ENCODE measurements around the gene SLC9A5. TPM values are rescaled to one million over a fixed set of nuclear protein-coding genes. Genes with fewer than 3 reads are reported as not detected.
A peak's percentile ranks its signal among the peaks of the same experiment; 100 is the strongest.

Gene SLC9A5
- polyA plus RNA-seq, 1 donor from 2014 or later, result 0.75 TPM

- Mint-ChIP-seq H3K9me3 (no peaks in the 10 kb centered on the region), H3K27me3 (no peaks in the 10 kb centered on the region), H3K4me1 (peaks cover 5 to 16% (median 13%) of the 10 kb centered on the region in 3 donors), H3K36me3 (peaks cover 6% of the 10 kb centered on the region), H3K4me3 (peak overlapping the region in 2 of 4 donors; percentile 13 to 96), H3K27ac (peak overlapping the region in 1 of 3 donors; percentile 30)
Observed at GRCh38 chr16:67229906-67230808, 18.6 kb upstream of the SLC9A5 start.

DNA sequence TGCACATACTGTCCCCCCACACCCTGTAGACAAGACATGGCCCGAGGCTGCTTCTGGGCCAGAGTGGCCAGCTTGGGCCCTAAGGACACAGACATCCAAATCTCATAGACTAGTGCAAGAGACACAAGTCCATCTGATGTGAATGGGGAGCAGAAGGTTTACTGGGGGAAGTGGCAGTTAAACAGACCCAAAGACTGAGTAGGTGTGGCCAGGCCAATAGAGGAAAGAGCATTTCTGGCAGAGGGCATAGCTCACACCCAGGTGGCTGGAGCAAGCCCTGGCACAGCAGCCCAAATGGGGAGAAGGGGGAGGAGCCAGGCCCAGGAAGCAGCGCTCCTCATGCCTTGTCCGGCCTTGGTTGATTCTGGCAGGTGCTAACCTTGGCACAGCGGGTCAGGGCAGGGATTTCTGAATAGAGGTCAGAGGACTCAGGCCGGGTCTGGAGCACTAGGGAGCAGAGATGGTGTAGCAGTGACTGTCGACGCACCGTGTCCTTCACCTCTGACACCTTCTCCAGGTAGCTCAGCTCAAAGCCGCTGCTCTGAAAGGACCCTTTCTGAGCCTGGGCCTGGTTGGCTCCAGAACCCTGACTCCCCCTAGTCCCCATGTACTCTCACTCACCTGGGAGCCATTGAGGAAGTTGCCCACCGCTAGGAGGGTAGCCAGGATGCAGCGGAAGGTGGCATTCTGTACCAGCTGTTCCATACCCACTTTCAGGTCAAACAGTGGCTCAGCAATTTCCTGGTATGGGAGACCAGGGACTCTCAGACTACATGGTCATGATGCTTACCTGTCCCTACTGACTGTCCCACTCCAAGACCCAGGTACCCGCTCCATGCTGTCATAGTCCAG, 17.7 kb upstream of the SLC9A5 start:
- Mint-ChIP-seq H3K27ac (peak overlapping the region in 1 of 3 donors; percentile 30), H3K9me3 (no peaks in the 10 kb centered on the region), H3K4me1 (peaks cover 5 to 14% (median 9%) of the 10 kb centered on the region in 3 donors), H3K36me3 (peaks cover 5% of the 10 kb centered on the region), H3K4me3 (no peak overlapping the region), H3K27me3 (no peaks in the 10 kb centered on the region)

- no peaks in the 10 kb centered on the region for H3K9me3 Mint-ChIP-seq
- peak overlapping the region in 1 of 3 donors; percentile 51 for H3K27ac Mint-ChIP-seq
- no peak overlapping the region for H3K4me3 Mint-ChIP-seq
- H3K36me3 Mint-ChIP-seq, result peaks cover 6% of the 10 kb centered on the region
- no peaks in the 10 kb centered on the region for H3K27me3 Mint-ChIP-seq
- no peaks in the 10 kb centered on the region for H3K4me1 Mint-ChIP-seq
Observed at GRCh38 chr16:67233596-67233995, 15.2 kb upstream of the SLC9A5 start.

- Mint-ChIP-seq H3K4me1 (no peaks in the 10 kb centered on the region), H3K36me3 (peaks cover 6% of the 10 kb centered on the region), H3K27me3 (no peaks in the 10 kb centered on the region), H3K4me3 (no peak overlapping the region), H3K27ac (no peak overlapping the region), H3K9me3 (no peaks in the 10 kb centered on the region)
Observed at GRCh38 chr16:67234180-67234597, 14.6 kb upstream of the SLC9A5 start.

DNA sequence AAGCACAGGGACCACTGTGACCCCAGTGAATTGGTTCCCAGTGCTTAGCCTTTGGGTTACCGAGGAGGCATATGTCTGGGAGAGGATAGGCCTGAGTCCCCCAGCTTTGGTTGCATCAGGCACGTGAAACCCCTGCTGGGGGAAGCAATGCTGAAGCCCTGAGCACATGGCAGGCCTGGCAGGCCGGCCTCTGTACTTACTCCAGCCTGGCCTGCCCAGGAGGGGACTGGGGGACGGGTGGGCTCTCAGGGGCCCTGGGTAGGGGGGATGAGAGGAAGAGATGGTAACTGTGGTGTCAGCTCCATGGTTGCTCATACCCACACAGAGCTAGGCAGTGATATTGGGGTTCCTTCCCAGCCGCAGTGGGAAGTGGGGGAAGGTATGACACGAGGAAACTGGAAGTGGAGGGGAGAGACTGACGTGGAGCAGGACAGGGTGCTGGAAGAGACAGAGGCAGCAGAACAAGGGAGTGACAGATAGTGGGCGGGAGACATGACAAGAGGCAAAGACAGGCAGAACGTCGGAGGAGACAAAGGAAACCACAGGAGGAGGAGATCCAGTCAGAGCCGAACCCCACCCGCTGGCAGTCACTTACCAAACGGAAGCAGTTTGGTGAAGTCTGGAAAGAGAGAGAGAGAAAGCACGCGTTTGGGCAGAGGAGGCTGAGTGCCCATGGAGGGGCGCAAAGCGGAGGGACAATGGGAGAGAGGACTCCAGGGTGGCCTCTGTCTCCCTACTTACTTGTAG, 12.8 kb upstream of the SLC9A5 start:
- Mint-ChIP-seq H3K4me3 (peak overlapping the region in 1 of 4 donors; percentile 68), H3K9me3 (no peaks in the 10 kb centered on the region), H3K27me3 (no peaks in the 10 kb centered on the region), H3K27ac (peak overlapping the region in 1 of 3 donors; percentile 89), H3K4me1 (no peaks in the 10 kb centered on the region), H3K36me3 (peaks cover 4% of the 10 kb centered on the region)

DNA sequence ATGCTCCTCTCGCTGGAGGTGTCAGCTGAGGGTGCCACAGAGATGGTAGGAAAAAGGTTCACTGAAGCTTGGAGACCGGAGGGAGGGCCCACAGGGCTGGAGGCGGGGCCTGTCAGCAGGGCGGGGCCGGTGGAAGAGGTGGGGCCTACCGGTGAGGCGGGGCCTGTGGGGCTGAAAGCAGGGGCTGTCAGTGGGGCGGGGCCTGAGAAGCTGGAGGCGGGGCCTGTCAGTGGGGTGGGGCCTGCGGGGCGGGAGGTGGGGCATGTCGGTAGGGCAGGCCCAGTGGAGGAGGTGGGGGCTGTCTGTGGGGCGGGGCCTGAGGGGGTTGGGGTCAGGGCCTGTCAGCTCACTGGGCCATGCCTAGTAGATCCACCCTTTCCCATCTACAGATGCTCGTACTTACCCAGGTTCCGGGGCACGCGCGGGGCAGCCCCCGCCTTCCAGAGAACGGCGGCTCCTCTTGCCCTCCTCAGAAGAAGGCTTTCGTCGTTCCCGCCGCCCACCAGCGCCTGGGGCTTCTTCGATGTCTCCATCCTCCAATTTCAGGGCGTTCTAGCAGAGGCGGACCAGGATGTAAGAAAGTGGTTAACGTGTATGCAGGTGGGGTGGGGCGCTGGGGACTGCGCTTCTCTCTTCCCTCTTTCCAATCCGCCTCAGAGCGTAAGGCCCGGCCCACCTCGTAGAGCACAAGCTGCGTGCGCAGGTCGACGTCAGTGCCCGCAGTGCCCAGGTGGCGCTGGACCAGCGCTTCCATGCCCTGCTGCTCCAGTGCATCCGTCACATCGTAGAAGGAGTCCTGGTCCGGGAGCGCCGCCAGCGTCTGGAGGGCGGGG, 12.0 kb upstream of the SLC9A5 start:
- peaks cover 4% of the 10 kb centered on the region for H3K36me3 Mint-ChIP-seq
- no peaks in the 10 kb centered on the region for H3K9me3 Mint-ChIP-seq
- H3K27ac Mint-ChIP-seq, result peak overlapping the region in 1 of 3 donors; percentile 89
- H3K4me3 Mint-ChIP-seq, result no peak overlapping the region
- H3K27me3 Mint-ChIP-seq, result no peaks in the 10 kb centered on the region
- H3K4me1 Mint-ChIP-seq, result peaks cover 0 to 3% (median 0%) of the 10 kb centered on the region in 3 donors

- Mint-ChIP-seq H3K27ac (peak overlapping the region in 1 of 3 donors; percentile 35), H3K4me3 (no peak overlapping the region), H3K4me1 (peaks cover 0 to 3% (median 2%) of the 10 kb centered on the region in 3 donors), H3K36me3 (peaks cover 4% of the 10 kb centered on the region), H3K27me3 (no peaks in the 10 kb centered on the region), H3K9me3 (no peaks in the 10 kb centered on the region)
Observed at GRCh38 chr16:67237396-67238277, 11.1 kb upstream of the SLC9A5 start.

- Mint-ChIP-seq H3K4me1 (peaks cover 0 to 3% (median 2%) of the 10 kb centered on the region in 3 donors), H3K27ac (no peak overlapping the region), H3K9me3 (no peaks in the 10 kb centered on the region), H3K36me3 (peaks cover 4% of the 10 kb centered on the region), H3K4me3 (peak overlapping the region in 1 of 4 donors; percentile 11), H3K27me3 (no peaks in the 10 kb centered on the region)
Observed at GRCh38 chr16:67238278-67238575, 10.6 kb upstream of the SLC9A5 start.

- Mint-ChIP-seq H3K9me3 (no peaks in the 10 kb centered on the region), H3K27ac (peak overlapping the region in 1 of 3 donors; percentile 64), H3K4me3 (peak overlapping the region in 1 of 4 donors; percentile 11), H3K27me3 (no peaks in the 10 kb centered on the region), H3K4me1 (peaks cover under 1 to 3% (median 2%) of the 10 kb centered on the region in 3 donors), H3K36me3 (peaks cover 4% of the 10 kb centered on the region)
Observed at GRCh38 chr16:67238806-67239470, 9.8 kb upstream of the SLC9A5 start.

GRCh38 chr16:67240506-67240905, 8.3 kb upstream of the SLC9A5 start:
- H3K9me3 Mint-ChIP-seq, result no peaks in the 10 kb centered on the region
- H3K27ac Mint-ChIP-seq, result no peak overlapping the region
- peaks cover 4% of the 10 kb centered on the region for H3K36me3 Mint-ChIP-seq
- peaks cover 15 to 18% (median 18%) of the 10 kb centered on the region in 3 donors for H3K4me1 Mint-ChIP-seq
- no peak overlapping the region for H3K4me3 Mint-ChIP-seq
- no peaks in the 10 kb centered on the region for H3K27me3 Mint-ChIP-seq

- peaks cover 2% of the 10 kb centered on the region for H3K36me3 Mint-ChIP-seq
- H3K9me3 Mint-ChIP-seq, result no peaks in the 10 kb centered on the region
- H3K4me1 Mint-ChIP-seq, result peaks cover 15 to 19% (median 18%) of the 10 kb centered on the region in 3 donors
- H3K27me3 Mint-ChIP-seq, result no peaks in the 10 kb centered on the region
- H3K27ac Mint-ChIP-seq, result peak overlapping the region in 1 of 3 donors; percentile 32
- no peak overlapping the region for H3K4me3 Mint-ChIP-seq
Observed at GRCh38 chr16:67241008-67241900, 7.5 kb upstream of the SLC9A5 start.

GRCh38 chr16:67242138-67242730, 6.5 kb upstream of the SLC9A5 start:
- Mint-ChIP-seq H3K9me3 (no peaks in the 10 kb centered on the region), H3K36me3 (no peaks in the 10 kb centered on the region), H3K27ac (peak overlapping the region in 1 of 3 donors; percentile 59), H3K27me3 (no peaks in the 10 kb centered on the region), H3K4me3 (no peak overlapping the region), H3K4me1 (peaks cover 15 to 19% (median 18%) of the 10 kb centered on the region in 3 donors)

Data from IgD-negative memory B cell (primary cell).